PC-9 (cell line): ENCODE measurements around the gene CRAT.

Experiments used
- CTCF ChIP-seq: fragments of 200-600 bp; sonication (generic); conservative IDR thresholded peaks from 2 replicates; pipeline ENCODE4 v1.6.1; 2017; ENCODE audit warnings: mixed run types, antibody characterized with exemption, mild to moderate bottlenecking, moderate library complexity
- EZH2 ChIP-seq: fragments of 200-600 bp; sonication (generic); IDR thresholded peaks from 2 replicates; pipeline ENCODE4 v1.8.0; 2017; ENCODE audit warnings: antibody characterized with exemption, low read depth

DNA sequence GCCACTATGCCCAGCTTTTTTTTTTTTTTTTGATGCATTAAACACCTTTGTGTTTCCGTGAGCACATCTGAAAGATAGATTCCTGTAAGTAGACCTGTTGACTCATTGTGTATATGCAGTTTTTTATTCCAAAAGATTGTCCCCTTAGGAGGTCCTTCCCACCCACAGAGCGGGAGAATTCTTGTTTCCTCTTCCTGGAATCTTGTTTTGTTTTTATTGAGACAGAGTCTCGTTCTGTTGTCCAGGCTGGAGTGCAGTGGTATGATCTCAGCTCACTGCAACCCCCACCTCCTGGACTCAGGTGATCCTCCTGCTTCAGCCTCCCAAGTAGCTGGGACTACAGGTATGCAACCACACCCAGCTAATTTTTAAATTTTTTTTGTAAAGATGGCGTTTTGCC lies 8.2 kb upstream of the CRAT start:
- no peak for TF ChIP-seq CTCF
- no peak for TF ChIP-seq EZH2
